Measurements from ENCODE around the gene HECTD4. TPM values are rescaled to one million over a fixed set of nuclear protein-coding genes. Genes with fewer than 3 reads are reported as not detected.

Gene HECTD4
- total RNA-seq, 1 experiment from 2014 or later = 31.2 TPM

- ChIA-PET POLR2A (no interaction called here), RAD21 (ENCODE audit: low non-redundant PET in 1 of 2, low total read pairs in 2 of 2, uncharacterized antibody in 2 of 2, unreplicated experiment in 2 of 2) (no interaction called here)
Observed at GRCh38 chr12:112183141-112184021, 198.8 kb downstream of the HECTD4 start.

DNA sequence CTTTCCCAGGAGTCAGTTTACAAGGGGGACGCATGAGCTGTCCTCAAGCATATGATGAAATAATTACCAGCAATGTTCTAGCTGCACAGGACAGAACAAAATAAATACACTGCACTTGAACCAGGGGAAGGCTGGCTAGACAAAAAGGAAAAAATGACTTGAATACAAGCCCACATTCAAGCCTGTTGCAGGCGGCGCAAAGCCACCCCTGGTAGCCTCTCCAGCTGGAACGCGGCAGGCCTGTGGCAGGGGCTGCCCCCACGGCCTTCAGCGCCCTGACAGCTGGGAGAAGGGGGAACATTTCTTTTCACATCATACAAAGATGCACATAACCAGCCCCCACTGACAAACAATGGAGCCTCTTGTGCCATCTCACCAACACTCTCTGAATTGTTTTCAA lies 199.7 kb downstream of the HECTD4 start:
- CTCF ChIA-PET = no interaction called here
- RAD21 ChIA-PET (ENCODE audit: low non-redundant PET in 1 of 2, low total read pairs in 2 of 2, uncharacterized antibody in 2 of 2, unreplicated experiment in 2 of 2) = no interaction called here
- TF ChIP-seq JUND (IDR thresholded peaks at IDR 0.05) (no peak), FOSL1 (IDR thresholded peaks at IDR 0.05; ENCODE audit: low read depth) (no peak), REST (IDR thresholded peaks at IDR 0.05; ENCODE audit: low read depth) (no peak)
- TF ChIP-seq, protein P1, sequence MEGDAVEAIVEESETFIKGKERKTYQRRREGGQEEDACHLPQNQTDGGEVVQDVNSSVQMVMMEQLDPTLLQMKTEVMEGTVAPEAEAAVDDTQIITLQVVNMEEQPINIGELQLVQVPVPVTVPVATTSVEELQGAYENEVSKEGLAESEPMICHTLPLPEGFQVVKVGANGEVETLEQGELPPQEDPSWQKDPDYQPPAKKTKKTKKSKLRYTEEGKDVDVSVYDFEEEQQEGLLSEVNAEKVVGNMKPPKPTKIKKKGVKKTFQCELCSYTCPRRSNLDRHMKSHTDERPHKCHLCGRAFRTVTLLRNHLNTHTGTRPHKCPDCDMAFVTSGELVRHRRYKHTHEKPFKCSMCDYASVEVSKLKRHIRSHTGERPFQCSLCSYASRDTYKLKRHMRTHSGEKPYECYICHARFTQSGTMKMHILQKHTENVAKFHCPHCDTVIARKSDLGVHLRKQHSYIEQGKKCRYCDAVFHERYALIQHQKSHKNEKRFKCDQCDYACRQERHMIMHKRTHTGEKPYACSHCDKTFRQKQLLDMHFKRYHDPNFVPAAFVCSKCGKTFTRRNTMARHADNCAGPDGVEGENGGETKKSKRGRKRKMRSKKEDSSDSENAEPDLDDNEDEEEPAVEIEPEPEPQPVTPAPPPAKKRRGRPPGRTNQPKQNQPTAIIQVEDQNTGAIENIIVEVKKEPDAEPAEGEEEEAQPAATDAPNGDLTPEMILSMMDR (IDR thresholded peaks at IDR 0.05 in 2 of 3, conservative IDR thresholded peaks at IDR 0.05 in 1 of 3; ENCODE audit: borderline replicate concordance in 1 of 3, insufficient read depth in 1 of 3, low read depth in 2 of 3, low read length in 2 of 3) = no peak
- TF ChIP-seq, protein P2, sequence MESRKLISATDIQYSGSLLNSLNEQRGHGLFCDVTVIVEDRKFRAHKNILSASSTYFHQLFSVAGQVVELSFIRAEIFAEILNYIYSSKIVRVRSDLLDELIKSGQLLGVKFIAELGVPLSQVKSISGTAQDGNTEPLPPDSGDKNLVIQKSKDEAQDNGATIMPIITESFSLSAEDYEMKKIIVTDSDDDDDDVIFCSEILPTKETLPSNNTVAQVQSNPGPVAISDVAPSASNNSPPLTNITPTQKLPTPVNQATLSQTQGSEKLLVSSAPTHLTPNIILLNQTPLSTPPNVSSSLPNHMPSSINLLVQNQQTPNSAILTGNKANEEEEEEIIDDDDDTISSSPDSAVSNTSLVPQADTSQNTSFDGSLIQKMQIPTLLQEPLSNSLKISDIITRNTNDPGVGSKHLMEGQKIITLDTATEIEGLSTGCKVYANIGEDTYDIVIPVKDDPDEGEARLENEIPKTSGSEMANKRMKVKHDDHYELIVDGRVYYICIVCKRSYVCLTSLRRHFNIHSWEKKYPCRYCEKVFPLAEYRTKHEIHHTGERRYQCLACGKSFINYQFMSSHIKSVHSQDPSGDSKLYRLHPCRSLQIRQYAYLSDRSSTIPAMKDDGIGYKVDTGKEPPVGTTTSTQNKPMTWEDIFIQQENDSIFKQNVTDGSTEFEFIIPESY (IDR thresholded peaks at IDR 0.05; ENCODE audit: extremely low read depth, insufficient replicate concordance, low read length) = no peak
- TF ChIP-seq, protein P3, sequence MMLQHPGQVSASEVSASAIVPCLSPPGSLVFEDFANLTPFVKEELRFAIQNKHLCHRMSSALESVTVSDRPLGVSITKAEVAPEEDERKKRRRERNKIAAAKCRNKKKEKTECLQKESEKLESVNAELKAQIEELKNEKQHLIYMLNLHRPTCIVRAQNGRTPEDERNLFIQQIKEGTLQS (IDR thresholded peaks at IDR 0.05) = no peak

More at GRCh38 chr12:112183141-112184021, 198.8 kb downstream of the HECTD4 start:
- Histone ChIP-seq H3K27me3 (ENCODE audit: insufficient read depth, low read length) (no peaks in the 10 kb centered on the region), H3K9me2 (ENCODE audit: insufficient read depth) (no peaks in the 10 kb centered on the region), H3K4me1 (ENCODE audit: control insufficient read depth in 1 of 2, insufficient read depth in 2 of 2, low read length in 2 of 2) (no peaks in the 10 kb centered on the region), H2AFZ (ENCODE audit: low read depth, low read length, poor library complexity, severe bottlenecking) (no peak overlapping the region), H3K79me2 (ENCODE audit: insufficient read depth, low read length) (no peaks in the 10 kb centered on the region), H3K27ac (ENCODE audit: low read depth, low read length) (no peak overlapping the region), H3K4me2 (ENCODE audit: low read length) (no peak overlapping the region), H4K20me1 (ENCODE audit: insufficient read depth) (no peaks in the 10 kb centered on the region), H3K9me3 (ENCODE audit: control insufficient read depth in 1 of 2, insufficient read depth in 1 of 2, low read depth in 1 of 2, low read length in 2 of 2) (no peaks in the 10 kb centered on the region), H3K4me3 (replicated peaks in 1 of 2; ENCODE audit: low read depth in 1 of 2, low read length in 2 of 2) (no peak overlapping the region), H3K36me3 (ENCODE audit: control insufficient read depth in 1 of 2, insufficient read depth in 2 of 2, low read length in 2 of 2) (peaks cover 0 to 5% of the 10 kb centered on the region in 2 experiments; a peak in 2 of 4 replicates), H3K9ac (ENCODE audit: low read length) (no peak overlapping the region)
- no peak for TF ChIP-seq EGR1 (IDR thresholded peaks at IDR 0.05; ENCODE audit: low read depth)
- TF ChIP-seq ZNF274 (IDR thresholded peaks at IDR 0.05; ENCODE audit: low read depth, low read length) = no peak
- DNase-seq (ENCODE audit: low read depth, low spot score) (no peak), ATAC-seq (no peak)
- no TSS peak for BruUV-seq (replicated peaks)
- CTCF ChIA-PET = no interaction called here
- intact Hi-C loops (cut with micrococcal nuclease) = no loop called here

More for the DNA sequence above, 199.7 kb downstream of the HECTD4 start:
- intact Hi-C loops (cut with micrococcal nuclease) = no loop called here
- H3K36me3 ChIP-seq (ENCODE audit: control insufficient read depth in 1 of 2, insufficient read depth in 2 of 2, low read length in 2 of 2) = peaks cover 0 to 4% of the 10 kb centered on the region in 2 experiments; a peak in 1 of 4 replicates
- H2AFZ ChIP-seq (ENCODE audit: low read depth, low read length, poor library complexity, severe bottlenecking) = no peak overlapping the region
- DNase-seq (ENCODE audit: low read depth, low spot score) = no peak
- no peak for ATAC-seq
- H3K79me2 ChIP-seq (ENCODE audit: insufficient read depth, low read length) = no peaks in the 10 kb centered on the region
- no peaks in the 10 kb centered on the region for H4K20me1 ChIP-seq (ENCODE audit: insufficient read depth)
- no peak overlapping the region for H3K4me3 ChIP-seq (replicated peaks in 1 of 2; ENCODE audit: low read depth in 1 of 2, low read length in 2 of 2)
- H3K27me3 ChIP-seq (ENCODE audit: insufficient read depth, low read length) = no peaks in the 10 kb centered on the region
- H3K9ac ChIP-seq (ENCODE audit: low read length) = no peak overlapping the region
- H3K27ac ChIP-seq (ENCODE audit: low read depth, low read length) = no peak overlapping the region
- no peaks in the 10 kb centered on the region for H3K9me2 ChIP-seq (ENCODE audit: insufficient read depth)
- no peak overlapping the region for H3K4me2 ChIP-seq (ENCODE audit: low read length)
- H3K9me3 ChIP-seq (ENCODE audit: control insufficient read depth in 1 of 2, insufficient read depth in 1 of 2, low read depth in 1 of 2, low read length in 2 of 2) = no peaks in the 10 kb centered on the region
- H3K4me1 ChIP-seq (ENCODE audit: control insufficient read depth in 1 of 2, insufficient read depth in 2 of 2, low read length in 2 of 2) = no peaks in the 10 kb centered on the region
- POLR2A ChIA-PET = no interaction called here
- BruUV-seq (replicated peaks) = no TSS peak
